HepG2 (cell line): Measurements from ENCODE around the gene CDH2. TPM values are rescaled to one million over a fixed set of nuclear protein-coding genes. Genes with fewer than 3 reads are reported as not detected.

Experiments
- ATAC-seq: fragments of 200-7000 bp; cut with Tn5 transposase; 3 replicates; pipeline ENCODE4 v1.9.1; 2020; ENCODE audit warnings: mild to moderate bottlenecking, moderate library complexity
- BruUV-seq: library from RNA; stranded (reverse); fragments of 400-500 nt; replicated peaks from 2 replicates; lab custom pipeline; 2021; lab: Mats Ljungman, UMichigan
- CTCF ChIA-PET: fragments of 300-600 bp; formaldehyde crosslinking; extraction: SDS; loops from one replicate; lab custom pipeline; 2021; ENCODE audit warnings: low total read pairs, inconsistent platforms, low intra/inter-chr PET ratio; lab: Yijun Ruan, JAX
- POLR2A ChIA-PET: fragments of 350-600 bp; sonication (Branson Sonifier 250); formaldehyde crosslinking; loops from one replicate; lab custom pipeline; 2020; ENCODE audit warnings: antibody characterized with exemption, inconsistent platforms; lab: Yijun Ruan, JAX
- DNase-seq: peaks from one replicate; pipeline ENCODE4 v3.0.0-alpha.2; 2015; ENCODE audit warnings: low spot score
- FAIRE-seq: peaks from 3 replicates; lab custom pipeline; 2011; peaks lifted over from hg19 to GRCh38; lab: Jason Lieb, UNC
- H2AFZ ChIP-seq: one replicate; pipeline ENCODE4 v1.6.1; 2011; ENCODE audit warnings: low read length, inconsistent platforms
- H3K27ac ChIP-seq: fragments of 300-600 bp; 3 replicates; pipeline ENCODE4 v1.8.0; 2011; ENCODE audit warnings: mixed run types, mild to moderate bottlenecking, mixed read lengths, low read length, inconsistent platforms; ENCODE audit not compliant: insufficient read depth; ENCODE audit errors: extremely low read length
- H3K27me3 ChIP-seq, 2 experiments: fragments of 200-600 bp in 1 of 2; 2 replicates in 1 of 2; 3 replicates in 1 of 2; pipeline versions ENCODE4 v1.6.0 to v1.8.0; 2011; ENCODE audit warnings: low read length in 2 of 2, mild to moderate bottlenecking in 2 of 2, moderate library complexity in 2 of 2, inconsistent platforms in 1 of 2; ENCODE audit not compliant: insufficient read depth in 2 of 2, control insufficient read depth in 1 of 2
- H3K36me3 ChIP-seq, 2 experiments: fragments of 200-600 bp in 1 of 2; replicated peaks in 1 of 2; 2 replicates in 1 of 2; 3 replicates in 1 of 2; pipeline versions ENCODE4 v1.5.1 to v1.8.0; 2011; ENCODE audit warnings: low read length in 2 of 2, inconsistent platforms in 1 of 2; ENCODE audit not compliant: insufficient read depth in 2 of 2, control insufficient read depth in 1 of 2
- H3K4me1 ChIP-seq: 2 replicates; pipeline ENCODE4 v1.5.1; 2012; ENCODE audit warnings: low read length, inconsistent platforms; ENCODE audit not compliant: insufficient read depth
- H3K4me2 ChIP-seq: 2 replicates; pipeline ENCODE4 v1.6.0; 2011; ENCODE audit warnings: low read depth, low read length, inconsistent platforms
- H3K4me3 ChIP-seq, 3 experiments: fragments of 200-600 bp in 1 of 3; sonication (generic), shearing (Covaris generic) in 1 of 3; replicated peaks in 1 of 3; 2 replicates each; pipeline ENCODE4 v1.5.1; 2011 to 2016; ENCODE audit warnings: low read length in 3 of 3, inconsistent platforms in 2 of 3, low read depth in 2 of 3, mild to moderate bottlenecking in 2 of 3, control low read depth in 1 of 3, mixed read lengths in 1 of 3; ENCODE audit not compliant: insufficient read depth in 1 of 3
- H3K79me2 ChIP-seq: one replicate; pipeline ENCODE4 v1.6.1; 2011; ENCODE audit warnings: low read length, inconsistent platforms; ENCODE audit not compliant: insufficient read depth
- H3K9ac ChIP-seq: 2 replicates; pipeline ENCODE4 v1.6.0; 2011; ENCODE audit warnings: mild to moderate bottlenecking, low read depth, low read length, inconsistent platforms; ENCODE audit not compliant: insufficient read depth
- H3K9me3 ChIP-seq: 2 replicates; pipeline ENCODE4 v1.5.1; 2012; ENCODE audit warnings: mild to moderate bottlenecking, low read length
- H4K20me1 ChIP-seq: 2 replicates; pipeline ENCODE4 v1.6.0; 2011; ENCODE audit warnings: inconsistent platforms, mild to moderate bottlenecking, low read length, moderate library complexity; ENCODE audit not compliant: insufficient read depth
- ATM ChIP-seq: fragments of 450-650 bp; IDR thresholded peaks from 2 replicates; pipeline ENCODE4 v1.7.1; 2017; ENCODE audit warnings: mild to moderate bottlenecking, borderline replicate concordance
- CEBPG ChIP-seq: IDR thresholded peaks from 2 replicates; pipeline ENCODE4 v1.6.1; 2016
- DDIT3 ChIP-seq: sonication (generic); formaldehyde crosslinking; IDR thresholded peaks from 2 replicates; pipeline ENCODE4 v1.4.0; 2020; ENCODE audit warnings: mild to moderate bottlenecking, missing genetic modification reagents
- FOSL1 ChIP-seq: sonication (generic); formaldehyde crosslinking; IDR thresholded peaks from 2 replicates; pipeline ENCODE4 v1.9.0; 2021; ENCODE audit warnings: missing genetic modification reagents, borderline replicate concordance
- GATAD2A ChIP-seq: IDR thresholded peaks from 2 replicates; pipeline ENCODE4 v1.6.1; 2016
- NR2F6 ChIP-seq, 2 experiments: IDR thresholded peaks; 2 replicates each; pipeline ENCODE4 v1.6.1; 2016; ENCODE audit warnings: antibody characterized with exemption in 1 of 2, mild to moderate bottlenecking in 1 of 2
- PCBP1 ChIP-seq: fragments of 200-400 bp; formaldehyde crosslinking; IDR thresholded peaks from 2 replicates; pipeline ENCODE4 v1.6.1; 2017; ENCODE audit warnings: mild to moderate bottlenecking, low read depth, low read length, borderline replicate concordance
- SNAPC2 ChIP-seq: sonication (generic); formaldehyde crosslinking; IDR thresholded peaks from 2 replicates; pipeline ENCODE4 v1.8.1; 2022; ENCODE audit warnings: mild to moderate bottlenecking, missing genetic modification reagents
- TAF1 ChIP-seq: sonication (generic); formaldehyde crosslinking; IDR thresholded peaks from 2 replicates; pipeline ENCODE4 v1.4.0; 2020; ENCODE audit warnings: missing genetic modification reagents
- ZC3H4 ChIP-seq: sonication (generic); formaldehyde crosslinking; IDR thresholded peaks from 2 replicates; pipeline ENCODE4 v1.4.0; 2020; ENCODE audit warnings: missing genetic modification reagents, borderline replicate concordance
- ZFP91 ChIP-seq: sonication (generic); formaldehyde crosslinking; IDR thresholded peaks from 2 replicates; pipeline ENCODE4 v1.9.0; 2022; ENCODE audit warnings: missing genetic modification reagents, mild to moderate bottlenecking, borderline replicate concordance
- ZNF136 ChIP-seq: sonication (generic); formaldehyde crosslinking; IDR thresholded peaks from 2 replicates; pipeline ENCODE4 v1.8.1; 2022; ENCODE audit warnings: low read depth, mild to moderate bottlenecking, moderate library complexity, missing genetic modification reagents
- ZNF205 ChIP-seq: IDR thresholded peaks from 2 replicates; pipeline ENCODE4 v1.6.1; 2018; ENCODE audit warnings: missing biosample characterization, missing genetic modification reagents
- ZNF207 ChIP-seq: fragments of 450-650 bp; IDR thresholded peaks from 2 replicates; pipeline ENCODE4 v1.6.1; 2016; ENCODE audit warnings: antibody characterized with exemption, borderline replicate concordance
- ZNF570 ChIP-seq: sonication (generic); formaldehyde crosslinking; IDR thresholded peaks from 2 replicates; pipeline ENCODE4 v1.4.0; 2020; ENCODE audit warnings: mild to moderate bottlenecking, missing genetic modification reagents, borderline replicate concordance
- ZNF577 ChIP-seq: sonication (generic); formaldehyde crosslinking; IDR thresholded peaks from 2 replicates; pipeline ENCODE4 v1.4.0; 2020; ENCODE audit warnings: mild to moderate bottlenecking, low read depth, missing genetic modification reagents, borderline replicate concordance
- ZNF749 ChIP-seq: sonication (generic); formaldehyde crosslinking; IDR thresholded peaks from 2 replicates; pipeline ENCODE4 v1.8.0; 2022; ENCODE audit warnings: mild to moderate bottlenecking, missing genetic modification reagents, moderate library complexity, borderline replicate concordance
- ZSCAN25 ChIP-seq: sonication (generic); formaldehyde crosslinking; IDR thresholded peaks from 2 replicates; pipeline ENCODE4 v1.8.0; 2022; ENCODE audit warnings: mild to moderate bottlenecking, missing genetic modification reagents
- WGBS: methylation state at CpG from one replicate; pipeline ENCODE4 v1.1.6; 2017; ENCODE audit warnings: low lambda C conversion rate; 5-methylcytosine and 5-hydroxymethylcytosine counted together
- in situ Hi-C: cut with HindIII; loops from 2 replicates; pipeline ENCODE4 v1.10.0; 2017; ENCODE audit warnings: low pct_unique_long_range_greater_than_20kb; ENCODE audit not compliant: extremely low pct_ligation_motif_present
- intact Hi-C: fragments of 100-400 bp; cut with micrococcal nuclease; formaldehyde crosslinking; loops from one replicate; pipeline ENCODE4 v1.10.0; 2022; ENCODE audit not compliant: unreplicated experiment
- polyA plus RNA-seq, 8 experiments: library from polyadenylated mRNA; depleted of rRNA in 3 of 8; stranded (reverse) in 7 of 8; unstranded in 1 of 8; fragments of >200 nt; fragmentation: Illumina TruSeq in 4 of 8; extraction: Trizol in 4 of 8; gene quantifications; 2 replicates each; pipeline versions ENCODE4 v1.2.1 to v1.2.3, GENCODE V29; 2011 to 2016; ENCODE audit warnings: low read depth in 4 of 8, missing spikeins in 1 of 8, mixed read lengths in 1 of 8; ENCODE audit not compliant: insufficient read depth in 1 of 8
- total RNA-seq, 5 experiments: library from RNA; depleted of rRNA; stranded (reverse); fragments of >200 nt; fragmentation: Illumina TruSeq; extraction: Trizol; gene quantifications; 2 replicates each; pipeline ENCODE4 v1.2.3, GENCODE V29; 2016; ENCODE audit warnings: low read depth in 1 of 5

Gene CDH2
- total and polyA plus RNA-seq, 2 of the 13 experiments (the other 11 are each of a cell fraction or from before 2014, with no cell fraction given) = 18.6 to 36.1 TPM

- no peaks in the 10 kb centered on the region for H3K27me3 ChIP-seq
- intact Hi-C loops = no loop called here
- H3K79me2 ChIP-seq = no peaks in the 10 kb centered on the region
- H3K4me2 ChIP-seq = no peak overlapping the region
- H3K27ac ChIP-seq = no peak overlapping the region
- in situ Hi-C loops = no loop called here
- DNase-seq (no peak), FAIRE-seq (no peak), ATAC-seq (no peak)
- CTCF ChIA-PET = no interaction called here
- H3K4me1 ChIP-seq = peaks cover 14% of the 10 kb centered on the region
- peaks cover 11 to 24% of the 10 kb centered on the region in 2 experiments; a peak in 4 of 5 replicates for H3K36me3 ChIP-seq
- POLR2A ChIA-PET = interaction anchor here (0.6 kb wide), 1 partner anchor 181 kb away, joined by 3 read pairs; the partner anchor contains the start of gene CDH2
- no peaks in the 10 kb centered on the region for H3K9me3 ChIP-seq
- no peak overlapping the region for H2AFZ ChIP-seq
- WGBS = 96% methylated on average over 6 of the region's 6 CpGs
- no peak overlapping the region for H3K9ac ChIP-seq
- BruUV-seq = no TSS peak
- TF ChIP-seq ZNF207 (no peak), ZNF136 (CRISPR knock-in tag) (no peak), CEBPG (CRISPR knock-in tag) (no peak), ZSCAN25 (no peak), ZNF577 (CRISPR knock-in tag) (no peak), FOSL1 (CRISPR knock-in tag) (no peak), GATAD2A (CRISPR knock-in tag) (no peak), NR2F6 (IDR thresholded peaks at IDR 0.05) (no peak), NR2F6 (CRISPR knock-in tag; IDR thresholded peaks at IDR 0.05) (no peak)
- no peak overlapping the region for H3K4me3 ChIP-seq
- no peaks in the 10 kb centered on the region for H4K20me1 ChIP-seq
Observed at GRCh38 chr18:27995770-27996502, 181.0 kb downstream of the CDH2 start.

- H3K36me3 ChIP-seq = peaks cover 9 to 21% of the 10 kb centered on the region in 2 experiments; a peak in 4 of 5 replicates
- no peaks in the 10 kb centered on the region for H4K20me1 ChIP-seq
- no peaks in the 10 kb centered on the region for H3K79me2 ChIP-seq
- no peak overlapping the region for H3K27ac ChIP-seq
- H3K4me1 ChIP-seq = peaks cover 18% of the 10 kb centered on the region
- no peaks in the 10 kb centered on the region for H3K27me3 ChIP-seq
- FAIRE-seq = no peak
- BruUV-seq = no TSS peak
- 65% methylated on average over 3 of the region's 3 CpGs for WGBS
- no peaks in the 10 kb centered on the region for H3K9me3 ChIP-seq
- no peak overlapping the region for H3K9ac ChIP-seq
- POLR2A ChIA-PET = no interaction called here
- DNase-seq = no peak
- in situ Hi-C loops = no loop called here
- no peak overlapping the region for H2AFZ ChIP-seq
- no peak overlapping the region for H3K4me3 ChIP-seq
- no peak overlapping the region for H3K4me2 ChIP-seq
- no peak for ATAC-seq
- TF ChIP-seq PCBP1 = no peak
- TF ChIP-seq ZNF205 (CRISPR knock-in tag) = no peak
- TF ChIP-seq ZC3H4 (CRISPR knock-in tag) = no peak
- TF ChIP-seq ZNF749 (CRISPR knock-in tag) = no peak
- TF ChIP-seq DDIT3 (CRISPR knock-in tag) = no peak
- no peak for TF ChIP-seq ATM
- no peak for TF ChIP-seq TAF1
- TF ChIP-seq ZFP91 (CRISPR knock-in tag) = no peak
- TF ChIP-seq SNAPC2 (CRISPR knock-in tag) = no peak
- no peak for TF ChIP-seq ZNF570 (CRISPR knock-in tag)
- TF ChIP-seq, all 625 proteins: peak for 0
- CTCF ChIA-PET = no interaction called here
- intact Hi-C loops = no loop called here
Observed at GRCh38 chr18:27994571-27994970, 182.4 kb downstream of the CDH2 start.
